ENCODE results near the gene SMARCC1.

Gene SMARCC1

GRCh38 chr3:47581835-47582234, 199.9 kb downstream of the SMARCC1 start:
- no peak for DNase-seq

- no peak for DNase-seq
Observed at GRCh38 chr3:47581422-47581821, 200.3 kb downstream of the SMARCC1 start.

- no peak for DNase-seq
Observed at GRCh38 chr3:47580481-47580880, 201.2 kb downstream of the SMARCC1 start.

GRCh38 chr3:47579875-47580274, 201.8 kb downstream of the SMARCC1 start:
- no peak for DNase-seq

GRCh38 chr3:47578691-47579632, 202.7 kb downstream of the SMARCC1 start, which contains the start of gene CSPG5:
CSPG5 (minus strand) TSS chr3:47578865; CDS start chr3:47578693, 172 bp downstream.
- DNase-seq, result peak in 1 of 2 experiments; percentile 26

GRCh38 chr3:47578119-47578632, 203.5 kb downstream of the SMARCC1 start:
- peak in 1 of 2 experiments; percentile 15 for DNase-seq

GRCh38 chr3:47577583-47578118, 204.0 kb downstream of the SMARCC1 start:
- DNase-seq, result no peak

GRCh38 chr3:47573190-47574172, 208.2 kb downstream of the SMARCC1 start:
- DNase-seq, result no peak

GRCh38 chr3:47571391-47572175, 210.1 kb downstream of the SMARCC1 start:
- DNase-seq, result no peak

- no peak for DNase-seq
Observed at GRCh38 chr3:47568901-47569300, 212.8 kb downstream of the SMARCC1 start.

GRCh38 chr3:47567149-47567548, 214.5 kb downstream of the SMARCC1 start:
- no peak for DNase-seq

- no peak for DNase-seq
Observed at GRCh38 chr3:47566667-47567066, 215.0 kb downstream of the SMARCC1 start.

GRCh38 chr3:47565734-47566550, 215.8 kb downstream of the SMARCC1 start:
- no peak for DNase-seq

- DNase-seq, result no peak
Observed at GRCh38 chr3:47556351-47556750, 225.3 kb downstream of the SMARCC1 start.

- no peak for DNase-seq
Observed at GRCh38 chr3:47554335-47554734, 227.4 kb downstream of the SMARCC1 start.

- DNase-seq, result no peak
Observed at GRCh38 chr3:47553407-47553806, 228.3 kb downstream of the SMARCC1 start.

GRCh38 chr3:47542471-47543173, 239.1 kb downstream of the SMARCC1 start:
- DNase-seq, result no peak

- DNase-seq, result no peak
Observed at GRCh38 chr3:47541583-47542108, 240.0 kb downstream of the SMARCC1 start.

GRCh38 chr3:47540281-47540680, 241.4 kb downstream of the SMARCC1 start:
- no peak for DNase-seq

GRCh38 chr3:47536967-47537366, 244.7 kb downstream of the SMARCC1 start:
- DNase-seq, result no peak
